Measurements from ENCODE around the gene ASPDH.

Gene ASPDH

DNA sequence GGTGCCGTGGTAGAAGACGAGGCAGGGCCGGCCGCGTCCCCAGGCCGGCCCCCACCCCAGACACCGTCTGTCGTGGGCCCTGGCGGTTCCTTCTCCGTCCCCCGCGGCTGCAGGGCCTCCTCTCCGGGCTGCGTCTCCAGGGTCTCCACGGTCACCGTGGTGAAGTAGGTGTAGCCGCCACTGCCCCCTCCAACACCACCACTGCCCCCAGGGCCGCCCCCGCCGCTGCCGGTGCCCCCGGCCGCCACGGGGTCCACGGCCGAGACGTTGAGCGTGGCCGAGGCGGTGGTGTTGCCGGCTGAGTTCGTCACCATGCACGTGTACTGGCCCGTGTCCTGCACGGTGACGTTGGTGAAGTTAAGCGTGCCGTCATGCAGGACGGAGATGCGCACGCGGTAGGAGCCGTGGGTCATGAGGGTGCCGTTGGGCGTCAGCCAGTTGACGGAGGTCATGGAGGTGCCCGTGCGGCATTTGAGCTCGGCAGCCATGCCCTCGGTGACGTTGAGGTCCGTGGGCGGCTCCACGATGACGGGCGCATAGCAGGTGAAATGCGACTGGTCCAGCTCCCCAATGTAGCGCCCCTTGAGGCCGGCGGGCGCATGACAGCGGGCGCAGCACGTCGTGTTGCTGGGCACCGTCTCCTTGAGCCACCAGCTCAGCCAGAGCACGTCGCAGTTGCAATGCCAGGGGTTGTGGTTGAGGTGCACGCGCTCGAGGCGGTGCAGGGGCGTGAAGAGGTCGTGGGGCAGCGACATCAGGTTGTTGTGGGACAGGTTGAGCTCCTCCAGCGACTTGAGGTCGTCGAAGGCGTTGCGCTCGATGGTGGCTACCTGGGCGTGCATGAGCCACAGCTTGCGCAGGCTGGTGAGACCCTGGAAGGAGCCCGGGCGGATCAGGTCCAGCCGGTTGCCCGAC, 4.6 kb upstream of the ASPDH start:
- H3K9me3 ChIP-seq = no peaks in the 10 kb centered on the region
- no peak for DNase-seq
- TF ChIP-seq, protein P1, sequence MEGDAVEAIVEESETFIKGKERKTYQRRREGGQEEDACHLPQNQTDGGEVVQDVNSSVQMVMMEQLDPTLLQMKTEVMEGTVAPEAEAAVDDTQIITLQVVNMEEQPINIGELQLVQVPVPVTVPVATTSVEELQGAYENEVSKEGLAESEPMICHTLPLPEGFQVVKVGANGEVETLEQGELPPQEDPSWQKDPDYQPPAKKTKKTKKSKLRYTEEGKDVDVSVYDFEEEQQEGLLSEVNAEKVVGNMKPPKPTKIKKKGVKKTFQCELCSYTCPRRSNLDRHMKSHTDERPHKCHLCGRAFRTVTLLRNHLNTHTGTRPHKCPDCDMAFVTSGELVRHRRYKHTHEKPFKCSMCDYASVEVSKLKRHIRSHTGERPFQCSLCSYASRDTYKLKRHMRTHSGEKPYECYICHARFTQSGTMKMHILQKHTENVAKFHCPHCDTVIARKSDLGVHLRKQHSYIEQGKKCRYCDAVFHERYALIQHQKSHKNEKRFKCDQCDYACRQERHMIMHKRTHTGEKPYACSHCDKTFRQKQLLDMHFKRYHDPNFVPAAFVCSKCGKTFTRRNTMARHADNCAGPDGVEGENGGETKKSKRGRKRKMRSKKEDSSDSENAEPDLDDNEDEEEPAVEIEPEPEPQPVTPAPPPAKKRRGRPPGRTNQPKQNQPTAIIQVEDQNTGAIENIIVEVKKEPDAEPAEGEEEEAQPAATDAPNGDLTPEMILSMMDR (IDR thresholded peaks at IDR 0.05; ENCODE audit: low read depth, low read length) = no peak
- no peaks in the 10 kb centered on the region for H3K27me3 ChIP-seq
- no peak overlapping the region for H3K4me3 ChIP-seq (ENCODE audit: low read depth, low read length)
- peaks cover 3% of the 10 kb centered on the region for H3K4me1 ChIP-seq
- H3K36me3 ChIP-seq = no peaks in the 10 kb centered on the region

DNA sequence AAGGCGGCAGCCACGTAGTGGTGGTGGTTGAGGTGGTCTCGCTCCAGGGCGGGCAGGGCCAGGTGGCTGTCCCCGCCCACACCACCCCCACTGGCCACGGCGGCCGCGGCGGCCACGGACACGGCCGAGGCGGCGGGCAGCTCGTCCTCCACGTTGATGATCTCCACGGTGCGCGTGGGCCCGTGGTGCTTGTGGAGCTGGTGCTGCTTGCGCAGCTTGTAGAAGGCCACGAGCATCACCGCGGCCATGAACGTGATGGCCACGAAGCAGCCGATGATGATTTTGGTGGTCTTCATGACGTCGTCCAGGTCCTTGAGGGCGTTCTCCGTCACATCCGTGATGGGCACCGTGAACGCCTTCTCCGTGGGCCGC, 4.0 kb upstream of the ASPDH start:
- no peaks in the 10 kb centered on the region for H3K27me3 ChIP-seq
- TF ChIP-seq, protein P1 (IDR thresholded peaks at IDR 0.05; ENCODE audit: low read depth, low read length) = no peak
- H3K36me3 ChIP-seq = no peaks in the 10 kb centered on the region
- peaks cover 3% of the 10 kb centered on the region for H3K4me1 ChIP-seq
- no peaks in the 10 kb centered on the region for H3K9me3 ChIP-seq
- no peak overlapping the region for H3K4me3 ChIP-seq (ENCODE audit: low read depth, low read length)
- no peak for DNase-seq

DNA sequence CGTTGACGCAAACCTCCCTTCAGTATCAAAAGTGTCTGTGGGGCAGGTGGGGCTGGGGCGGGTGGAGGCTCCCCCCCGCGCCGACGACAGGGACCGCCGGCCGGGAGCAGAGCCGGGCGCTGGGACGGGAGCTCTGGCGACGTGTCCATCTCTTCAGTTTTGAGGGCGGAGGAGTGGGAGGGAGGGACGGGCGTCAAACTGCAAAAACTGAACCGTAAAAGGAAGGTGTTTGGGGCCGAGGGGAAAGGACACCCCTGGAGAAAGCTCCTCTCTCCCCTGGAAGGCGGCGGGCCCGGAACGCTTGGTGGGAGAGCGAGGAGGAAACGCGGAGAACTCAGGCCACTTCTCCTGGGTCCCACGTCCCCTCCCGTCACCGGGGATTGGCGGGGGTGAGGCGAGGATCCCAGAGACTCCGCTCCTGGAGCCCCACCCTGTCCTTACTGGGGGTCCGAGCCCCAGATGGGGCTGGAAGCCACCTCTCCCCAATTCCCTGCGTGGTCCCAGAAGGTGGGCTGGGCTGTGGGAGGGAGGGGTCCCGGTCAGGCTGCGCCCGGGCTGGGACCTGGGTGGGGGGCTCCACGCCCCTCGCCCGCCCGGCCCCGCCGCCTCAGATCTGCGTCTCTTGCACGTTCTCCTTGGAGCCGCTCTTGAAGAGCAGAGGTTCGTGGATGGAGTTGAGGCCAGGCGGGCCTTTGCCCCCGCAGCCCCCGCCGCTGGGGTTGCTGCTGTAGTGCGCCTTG, 3.4 kb upstream of the ASPDH start:
- TF ChIP-seq, protein P1 (IDR thresholded peaks at IDR 0.05; ENCODE audit: low read depth, low read length) = no peak
- H3K4me3 ChIP-seq (ENCODE audit: low read depth, low read length) = no peak overlapping the region
- no peaks in the 10 kb centered on the region for H3K27me3 ChIP-seq
- no peaks in the 10 kb centered on the region for H3K36me3 ChIP-seq
- no peaks in the 10 kb centered on the region for H3K9me3 ChIP-seq
- no peak for DNase-seq
- H3K4me1 ChIP-seq = peaks cover 3% of the 10 kb centered on the region

DNA sequence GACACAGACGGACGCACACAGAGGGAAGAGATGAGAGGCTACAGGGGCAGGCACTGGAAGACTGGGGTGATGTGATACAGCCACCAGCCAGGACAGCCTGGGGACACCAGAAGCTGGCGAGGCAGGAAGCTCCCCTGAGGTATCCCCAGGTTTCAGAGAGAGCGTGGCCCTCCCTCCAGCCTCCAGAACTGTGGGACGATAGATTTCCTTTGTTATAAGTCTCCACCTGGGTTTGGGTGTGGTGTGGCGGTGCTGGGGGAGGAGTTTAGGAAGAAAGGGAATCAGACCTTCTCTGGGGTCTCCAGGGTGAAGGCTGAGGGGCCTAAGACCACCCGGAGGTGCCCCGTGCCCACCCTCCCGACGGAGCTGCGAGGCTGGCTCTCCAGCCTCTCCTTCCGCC, 2.7 kb upstream of the ASPDH start:
- no peaks in the 10 kb centered on the region for H3K9me3 ChIP-seq
- TF ChIP-seq, protein P1 (IDR thresholded peaks at IDR 0.05; ENCODE audit: low read depth, low read length) = no peak
- DNase-seq = no peak

DNA sequence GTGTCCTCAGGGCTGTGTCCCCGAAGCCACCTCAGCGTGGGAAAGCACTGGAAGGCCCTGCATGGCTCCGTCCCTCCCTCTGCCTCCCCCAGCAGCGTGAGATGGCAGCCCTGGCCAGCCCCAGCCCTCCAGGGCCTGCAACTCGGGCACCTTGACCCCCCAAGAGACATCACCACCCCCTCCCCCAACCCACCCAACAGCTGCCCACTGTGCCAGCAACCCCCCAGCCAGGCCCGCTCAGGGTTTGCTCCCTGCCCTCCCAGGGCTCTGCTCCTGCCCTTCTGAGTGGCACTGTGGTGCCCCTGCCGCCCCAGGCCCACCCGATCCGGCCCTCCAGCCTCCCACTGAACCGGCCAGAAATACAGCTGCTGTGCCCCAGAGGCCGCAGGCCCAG, 1.5 kb upstream of the ASPDH start:
- no peak for DNase-seq
- peaks cover 3% of the 10 kb centered on the region for H3K4me1 ChIP-seq
- no peaks in the 10 kb centered on the region for H3K27me3 ChIP-seq
- no peaks in the 10 kb centered on the region for H3K9me3 ChIP-seq
- TF ChIP-seq, protein P1 (IDR thresholded peaks at IDR 0.05; ENCODE audit: low read depth, low read length) = no peak
- H3K36me3 ChIP-seq = no peaks in the 10 kb centered on the region
- no peak overlapping the region for H3K4me3 ChIP-seq (ENCODE audit: low read depth, low read length)

More for the DNA sequence above, 2.7 kb upstream of the ASPDH start:
- peaks cover 3% of the 10 kb centered on the region for H3K4me1 ChIP-seq
- no peak overlapping the region for H3K4me3 ChIP-seq (ENCODE audit: low read depth, low read length)
- H3K36me3 ChIP-seq = no peaks in the 10 kb centered on the region
- H3K27me3 ChIP-seq = no peaks in the 10 kb centered on the region
